HG03060 (cell line): ENCODE results near the gene CGB3.
"Not testable (repeated sequence)": the region's sequence is repeated elsewhere in the genome, so short reads cannot be mapped to it uniquely, and the experiment has no call there.

Experiments used
- ATAC-seq: cut with Tn5 transposase; IDR thresholded peaks from one replicate; pipeline ENCODE4 v1.9.1; 2021; ENCODE audit warnings: low read depth, moderate number of reproducible peaks; ENCODE audit not compliant: unreplicated experiment

The CGB3 gene

DNA sequence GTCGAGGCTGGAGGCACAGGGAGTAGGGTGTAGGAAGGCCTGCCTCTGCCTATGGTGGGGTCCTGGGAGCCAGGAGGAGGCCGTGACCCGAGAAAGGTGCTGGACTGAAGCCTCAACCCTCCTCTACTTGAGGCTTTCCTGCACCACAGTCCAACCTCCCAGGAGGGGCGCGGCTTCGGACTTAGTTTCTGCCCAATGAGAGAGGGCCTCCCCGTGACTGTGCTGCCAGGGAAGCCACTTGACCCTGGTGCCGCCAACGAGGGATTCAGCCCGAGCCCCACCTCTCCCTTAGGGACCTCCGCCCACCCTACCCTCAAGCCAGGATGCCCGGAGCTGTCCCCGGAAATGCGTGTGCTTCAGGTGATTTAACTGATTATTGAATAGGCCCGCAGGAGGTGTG lies at the start of gene CGB3:
Gene CGB3, minus strand, starts transcription at position 101 of the 400 bp plus-strand sequence. CDS start 362 bp downstream, outside the sequence.
- ATAC-seq: not testable (repeated sequence)

GRCh38 chr19:49071860-49072547 lies 47.9 kb upstream of the CGB3 start:
- ATAC-seq: no peak

- no peak for ATAC-seq
Observed at GRCh38 chr19:49070416-49070815, 46.3 kb upstream of the CGB3 start.

DNA sequence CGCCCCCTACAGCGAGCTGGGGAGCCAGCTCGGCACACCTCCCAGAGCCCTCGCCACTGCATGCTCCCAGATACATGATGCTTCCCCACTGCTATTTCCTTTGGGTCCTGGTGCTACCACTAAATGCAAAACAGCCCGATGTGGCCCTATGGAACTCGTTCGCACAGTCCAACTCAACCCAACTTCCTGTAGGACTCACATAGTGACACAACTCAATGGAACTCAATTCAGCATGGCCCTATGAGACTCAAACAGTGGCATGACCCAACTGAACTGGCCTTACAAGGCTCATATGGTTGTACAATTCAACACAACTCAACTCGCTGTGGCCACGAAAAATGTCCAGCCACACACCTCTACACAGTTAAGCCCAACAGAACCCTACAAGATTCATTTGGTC lies 44.9 kb upstream of the CGB3 start:
- ATAC-seq: no peak

DNA sequence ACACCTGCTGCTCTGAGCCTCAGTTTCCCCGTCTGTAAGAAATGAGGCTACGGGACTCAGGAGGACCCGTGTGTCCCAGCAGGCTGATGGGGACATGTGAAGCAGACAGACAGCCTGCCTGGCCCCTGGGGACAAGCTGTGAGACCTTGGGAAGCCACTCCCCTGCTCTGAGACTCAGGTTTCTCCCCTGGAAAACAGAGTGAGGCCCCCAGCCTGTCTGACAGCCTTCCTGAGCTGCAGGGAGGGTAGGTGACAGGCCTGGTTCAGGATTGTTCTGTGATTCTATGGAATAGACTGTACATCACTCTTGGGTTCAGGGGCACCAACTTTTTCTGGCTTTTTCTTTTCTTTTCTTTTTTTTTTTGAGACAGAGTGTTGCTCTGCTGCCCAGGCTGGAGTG lies 43.4 kb upstream of the CGB3 start:
- ATAC-seq: no peak

DNA sequence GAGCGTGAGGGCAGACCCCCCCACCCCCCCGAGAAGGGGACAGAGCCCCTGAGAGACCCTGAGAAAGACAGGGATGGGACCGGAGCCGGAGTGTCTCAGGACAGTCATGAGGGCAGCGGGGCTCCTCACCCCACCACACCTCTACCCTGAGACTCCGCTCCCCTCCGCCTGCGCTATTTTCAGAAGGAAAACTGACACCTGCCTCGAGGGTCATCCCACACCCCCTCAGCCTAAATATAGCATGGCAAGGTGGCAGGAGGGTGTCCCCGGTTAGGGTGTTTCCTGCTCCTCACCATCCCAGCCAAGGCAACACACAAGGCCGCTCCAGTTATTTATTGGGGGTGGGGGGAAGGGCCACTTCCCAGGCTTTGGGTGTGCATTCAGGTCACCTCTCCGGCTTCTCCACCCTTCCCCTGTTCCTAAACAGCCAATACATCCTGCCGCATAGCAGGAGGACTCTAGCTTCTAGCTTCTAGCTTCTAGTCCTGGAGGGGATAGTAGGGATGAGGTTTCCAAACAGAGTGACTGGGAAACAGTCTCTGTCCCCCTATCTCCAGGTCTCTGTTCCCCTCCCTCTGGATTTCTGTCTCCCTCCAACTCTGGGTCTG lies 41.9 kb upstream of the CGB3 start:
- no peak for ATAC-seq

- no peak for ATAC-seq
Observed at GRCh38 chr19:49064768-49065611, 40.9 kb upstream of the CGB3 start, which contains the start of gene NTF4. Gene NTF4, minus strand, starts transcription at chr19:49064818. Its CDS starts 2,821 bp downstream, at chr19:49061997.

DNA sequence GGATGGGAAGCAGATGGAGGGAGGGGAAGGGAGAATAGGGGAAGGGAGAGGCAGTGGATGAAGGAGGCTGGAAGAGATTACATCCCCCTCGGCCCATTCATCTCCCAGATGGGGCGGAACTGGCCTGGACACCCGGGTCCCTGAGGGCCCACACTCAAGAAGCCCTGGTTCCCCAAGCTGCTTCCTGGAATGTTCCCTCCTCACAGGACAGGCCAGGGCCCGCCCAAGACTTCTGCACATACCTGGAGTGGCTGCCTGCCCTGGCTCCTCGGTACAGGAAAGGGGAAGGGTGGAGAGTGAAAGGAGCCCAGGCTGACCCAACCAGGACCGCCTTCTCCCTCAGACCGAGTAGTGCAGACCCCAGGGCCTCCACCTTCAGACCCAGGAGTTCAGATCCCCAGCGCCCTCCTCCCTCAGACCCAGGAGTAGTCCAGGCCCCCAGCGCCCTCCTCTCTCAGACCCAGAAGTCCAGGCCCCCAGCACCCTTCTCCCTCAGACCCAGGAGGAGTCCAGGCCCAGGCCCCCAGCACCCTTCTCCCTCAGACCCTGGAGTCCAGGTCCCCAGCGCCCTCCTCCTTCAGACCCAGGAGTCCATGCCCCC lies 40.0 kb upstream of the CGB3 start:
- no peak for ATAC-seq

GRCh38 chr19:49061445-49061844 lies 37.3 kb upstream of the CGB3 start:
- ATAC-seq: no peak

DNA sequence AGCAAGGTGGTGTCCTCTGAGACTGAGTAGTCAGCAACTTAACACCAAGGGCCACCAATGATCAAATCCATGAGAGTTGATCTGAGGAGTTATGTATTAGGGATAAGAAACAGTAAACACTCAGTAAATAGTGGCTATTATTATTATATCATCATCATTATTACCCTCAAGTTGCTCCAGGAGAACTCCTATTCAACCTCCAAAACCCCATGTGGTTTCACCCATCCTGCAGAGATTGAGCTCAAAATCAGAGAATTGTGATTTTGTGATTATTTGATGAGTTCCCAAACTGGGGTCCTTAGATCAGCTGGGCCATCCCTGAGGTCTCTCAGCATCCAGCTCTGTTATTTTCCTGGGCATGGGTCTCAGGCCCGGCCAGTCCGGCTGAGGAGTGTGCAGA lies 36.9 kb upstream of the CGB3 start:
- ATAC-seq: no peak

DNA sequence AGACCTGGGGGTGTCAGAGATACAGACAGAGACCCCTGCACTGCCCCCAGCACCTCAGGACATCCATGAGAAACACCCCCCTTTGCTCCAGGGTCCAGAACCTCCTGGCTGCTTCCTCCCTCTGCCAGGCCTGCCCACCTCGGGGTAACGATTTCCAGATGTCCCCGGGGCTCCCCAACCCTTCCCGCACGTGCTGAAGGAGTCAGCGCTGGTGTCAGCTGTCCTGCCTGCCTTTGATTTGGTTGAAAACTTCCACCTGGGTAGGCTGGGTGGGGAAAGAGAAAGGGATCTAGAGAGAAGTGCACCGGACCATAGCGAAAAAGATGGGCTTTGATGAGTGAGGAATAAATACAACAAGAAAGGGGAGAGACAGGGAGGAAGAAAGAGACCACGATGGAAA lies 34.9 kb upstream of the CGB3 start:
- ATAC-seq: no peak

DNA sequence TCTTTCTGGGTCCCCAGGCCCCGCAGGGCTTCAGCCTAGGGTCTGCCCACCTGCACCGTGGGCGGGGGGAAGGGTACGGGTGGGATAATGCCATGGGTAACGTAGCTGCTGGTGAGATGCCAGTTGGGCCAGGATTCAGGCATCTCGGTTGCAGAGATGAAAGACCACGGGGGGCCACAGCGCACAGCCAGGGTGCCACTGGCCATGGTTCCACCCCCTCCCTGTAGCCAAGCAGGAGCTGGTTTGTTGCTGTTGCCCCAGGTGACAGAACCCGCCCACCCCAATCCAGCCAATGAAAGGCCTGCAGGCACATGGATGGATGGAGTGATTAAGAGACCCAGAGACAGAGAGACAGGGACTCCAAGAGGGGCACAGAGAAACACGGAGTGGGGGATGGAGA lies 34.4 kb upstream of the CGB3 start:
- no peak for ATAC-seq

- no peak for ATAC-seq
Observed at GRCh38 chr19:49057636-49058234, 33.6 kb upstream of the CGB3 start, which contains the start of gene CGB7. Gene CGB7, minus strand, starts transcription at chr19:49057749. Its CDS starts 2,374 bp downstream, at chr19:49055375.

DNA sequence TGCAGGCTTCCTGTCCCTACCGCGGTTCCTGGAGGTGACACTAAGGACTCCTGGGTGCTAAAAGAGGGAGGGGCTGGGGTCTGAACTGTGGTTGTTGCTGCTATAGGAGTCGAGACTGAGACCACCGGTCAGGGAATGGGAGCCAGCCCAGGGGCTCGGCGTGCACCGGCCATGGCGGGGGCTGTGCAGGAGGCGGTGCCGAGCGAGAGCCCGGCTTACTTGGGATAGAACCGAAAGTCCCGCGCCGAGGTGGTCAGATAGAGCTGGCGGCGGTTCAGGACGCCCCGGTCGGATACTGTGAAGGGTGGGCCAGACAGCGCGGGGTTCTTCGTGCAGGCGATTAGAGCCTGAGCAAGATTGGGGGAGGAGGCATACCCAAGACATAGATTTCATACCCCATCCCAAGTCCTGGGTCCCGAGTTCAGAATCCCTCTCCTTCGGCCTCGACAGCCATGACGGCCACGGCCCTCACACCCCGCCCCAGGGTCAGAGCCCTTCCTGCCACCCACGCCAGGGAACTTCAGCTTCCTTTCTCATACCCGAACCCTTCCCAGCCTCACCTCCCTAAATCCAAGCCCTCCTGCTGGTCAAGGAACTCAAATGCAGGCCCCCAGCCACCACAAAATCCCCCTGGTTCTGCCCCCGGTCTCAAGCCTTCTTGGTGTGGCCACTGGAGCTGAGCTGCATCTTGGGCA lies 32.9 kb upstream of the CGB3 start:
- ATAC-seq: not testable (repeated sequence)

DNA sequence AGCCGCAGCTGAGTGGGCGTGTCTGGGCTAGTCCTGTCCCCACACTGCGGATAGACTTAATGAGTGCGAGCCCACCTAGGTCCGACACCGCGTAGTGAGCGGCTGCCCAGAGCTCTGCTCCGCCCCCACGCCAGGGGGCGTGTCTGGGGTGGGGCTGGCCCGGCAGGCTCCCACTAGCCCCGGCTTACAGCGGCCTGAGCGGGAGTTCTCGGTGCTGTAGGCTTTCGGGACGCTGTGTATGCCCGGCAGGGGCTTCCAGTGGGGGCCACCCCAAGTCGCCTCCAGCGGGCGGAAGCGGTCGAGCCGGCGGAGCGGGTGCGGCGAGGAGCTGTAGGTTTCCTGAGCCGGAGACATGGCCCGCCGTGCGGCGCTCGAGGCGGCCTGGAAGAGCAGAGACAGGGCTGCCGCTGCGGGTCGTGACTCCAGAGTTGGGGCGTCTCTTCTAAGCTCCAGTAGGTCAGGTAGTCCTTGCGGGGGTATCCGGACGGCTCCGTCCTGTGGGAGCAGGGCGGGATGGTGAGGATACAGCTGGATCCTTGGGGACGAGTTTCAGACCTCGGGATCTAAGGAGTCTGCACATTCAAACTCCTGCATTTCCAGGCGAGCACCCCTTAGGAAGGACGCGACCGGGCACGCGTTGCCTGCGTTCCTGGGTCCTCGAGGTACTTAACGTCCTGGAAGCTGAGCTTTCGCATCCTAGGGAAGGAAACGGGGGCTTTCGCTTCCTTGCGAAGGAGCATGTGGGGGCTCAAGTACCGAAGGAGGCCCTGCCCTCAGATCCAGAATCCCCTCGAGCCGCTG lies 32.2 kb upstream of the CGB3 start:
- ATAC-seq: no peak

DNA sequence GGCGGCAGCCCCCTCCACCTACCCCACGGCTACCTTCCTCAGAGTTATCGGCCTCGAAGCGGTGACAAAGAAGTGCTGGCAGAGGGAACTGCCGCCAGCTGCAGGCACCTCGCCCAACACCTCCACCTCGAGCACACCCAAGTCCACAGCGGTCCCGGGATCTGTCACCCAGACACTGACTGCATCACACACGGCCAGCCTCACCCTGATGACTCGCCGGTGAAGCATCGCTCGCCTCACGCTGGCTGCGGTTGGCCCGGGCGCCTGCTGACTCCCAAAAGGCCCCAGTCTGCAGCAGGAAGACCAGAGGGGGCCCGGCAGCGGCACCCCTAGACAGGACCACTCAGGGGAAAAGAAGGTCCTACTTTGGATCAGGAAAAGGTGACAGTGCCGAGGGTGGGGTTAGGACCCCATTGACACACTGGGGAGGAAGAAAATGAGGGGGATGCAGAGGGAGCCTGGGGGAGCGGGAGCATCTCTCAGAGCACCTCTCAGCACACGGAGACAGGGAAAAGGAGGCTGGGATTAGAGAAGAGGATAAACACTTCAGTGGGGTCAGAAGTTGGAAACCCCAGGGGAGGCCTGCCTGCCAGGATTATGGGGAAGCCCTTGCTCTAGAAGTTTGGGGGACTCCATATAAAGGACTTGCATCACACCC lies 26.4 kb upstream of the CGB3 start:
- not testable (repeated sequence) for ATAC-seq

- ATAC-seq: not testable (repeated sequence)
Observed at GRCh38 chr19:49049834-49050233, 25.7 kb upstream of the CGB3 start.

GRCh38 chr19:49049011-49049410 lies 24.9 kb upstream of the CGB3 start, which contains the start of gene CGB8:
Gene CGB8, minus strand, starts transcription at chr19:49049111. Its CDS starts 372 bp downstream, at chr19:49048739.
- not testable (repeated sequence) for ATAC-seq
